HG02642 (cell line): ENCODE data around the gene ZDHHC9.

Experiments used
- ATAC-seq: cut with Tn5 transposase; IDR thresholded peaks from one replicate; pipeline ENCODE4 v1.9.1; 2021; ENCODE audit warnings: mild to moderate bottlenecking; ENCODE audit not compliant: unreplicated experiment, poor library complexity

The ZDHHC9 gene

GRCh38 chrX:129823522-129823921, 20.2 kb downstream of the ZDHHC9 start:
- no peak for ATAC-seq

- ATAC-seq: no peak
Observed at GRCh38 chrX:129823115-129823514, 20.6 kb downstream of the ZDHHC9 start.

- ATAC-seq: no peak
Observed at GRCh38 chrX:129818123-129818522, 25.6 kb downstream of the ZDHHC9 start.

GRCh38 chrX:129813662-129814368, 29.9 kb downstream of the ZDHHC9 start:
- ATAC-seq: no peak

GRCh38 chrX:129808829-129809796, 34.6 kb downstream of the ZDHHC9 start:
- no peak for ATAC-seq

GRCh38 chrX:129808158-129808828, 35.4 kb downstream of the ZDHHC9 start:
- ATAC-seq: no peak

- ATAC-seq: no peak
Observed at GRCh38 chrX:129804806-129805205, 38.9 kb downstream of the ZDHHC9 start.

- no peak for ATAC-seq
Observed at GRCh38 chrX:129802863-129803262, 40.8 kb downstream of the ZDHHC9 start.

GRCh38 chrX:129800186-129800585, 43.5 kb downstream of the ZDHHC9 start:
- no peak for ATAC-seq

GRCh38 chrX:129798888-129799287, 44.8 kb downstream of the ZDHHC9 start:
- ATAC-seq: no peak

GRCh38 chrX:129798456-129798855, 45.2 kb downstream of the ZDHHC9 start:
- ATAC-seq: no peak

GRCh38 chrX:129797251-129797906, 46.3 kb downstream of the ZDHHC9 start:
- no peak for ATAC-seq

GRCh38 chrX:129795584-129795983, 48.1 kb downstream of the ZDHHC9 start:
- ATAC-seq: no peak

- ATAC-seq: no peak
Observed at GRCh38 chrX:129793604-129794191, 50.0 kb downstream of the ZDHHC9 start.

- ATAC-seq: no peak
Observed at GRCh38 chrX:129792586-129793291, 50.9 kb downstream of the ZDHHC9 start.

- ATAC-seq: no peak
Observed at GRCh38 chrX:129791961-129792570, 51.6 kb downstream of the ZDHHC9 start.

- ATAC-seq: no peak
Observed at GRCh38 chrX:129791336-129791735, 52.4 kb downstream of the ZDHHC9 start.

- ATAC-seq: no peak
Observed at GRCh38 chrX:129790808-129791207, 52.9 kb downstream of the ZDHHC9 start.

GRCh38 chrX:129790146-129790545, 53.5 kb downstream of the ZDHHC9 start:
- ATAC-seq: no peak
